BJ (cell line): Measurements from ENCODE around the gene BLTP2. TPM values are rescaled to one million over a fixed set of nuclear protein-coding genes. Genes with fewer than 3 reads are reported as not detected.

Source experiments
- CTCF ChIA-PET: fragments of 350-600 bp; formaldehyde crosslinking; extraction: SDS; loops from one replicate; lab custom pipeline; 2021; ENCODE audit warnings: antibody characterized with exemption, inconsistent platforms; lab: Yijun Ruan, JAX
- POLR2A ChIA-PET: fragments of 300-600 bp; sonication (Branson Sonifier 250); formaldehyde crosslinking; extraction: SDS; loops from one replicate; lab custom pipeline; 2021; ENCODE audit warnings: antibody characterized with exemption; lab: Charles Lee
- DNase-seq: peaks from one replicate; pipeline ENCODE4 v3.0.0-alpha.2; 2011; ENCODE audit warnings: low read depth
- H3K27me3 ChIP-seq: 2 replicates; pipeline ENCODE4 v1.6.0; 2011; ENCODE audit warnings: low read length; ENCODE audit not compliant: control insufficient read depth, insufficient read depth
- H3K36me3 ChIP-seq: 2 replicates; pipeline ENCODE4 v1.5.1; 2011; ENCODE audit warnings: low read length; ENCODE audit not compliant: control insufficient read depth, insufficient read depth
- H3K4me3 ChIP-seq: 2 replicates; pipeline ENCODE4 v1.5.1; 2011; ENCODE audit warnings: low read depth, mild to moderate bottlenecking, control low read depth, low read length
- polyA minus RNA-seq: library from RNA; depleted of rRNA, polyadenylated mRNA; stranded (reverse); fragments of >200 nt; gene quantifications from 2 replicates; pipeline ENCODE4 v1.2.3, GENCODE V29; 2011; rRNA and poly(A)+ RNA removed
- polyA plus RNA-seq: library from polyadenylated mRNA; depleted of rRNA; stranded (reverse); fragments of >200 nt; gene quantifications from 2 replicates; pipeline ENCODE4 v1.2.3, GENCODE V29; 2011; rRNA removed
- TF ChIP-seq, protein P1 (sequence below): IDR thresholded peaks from 2 replicates; pipeline ENCODE4 v1.5.1; 2011; ENCODE audit warnings: low read depth, mild to moderate bottlenecking, control low read depth, inconsistent platforms, low read length, moderate library complexity; ENCODE audit not compliant: insufficient read depth

The BLTP2 gene
- polyA plus RNA-seq (142 and 206 TPM in 2 replicates), polyA minus RNA-seq (270 and 439 TPM in 2 replicates)

GRCh38 chr17:28644787-28645575, at the start of gene BLTP2:
Gene BLTP2, minus strand, starts transcription at chr17:28645158. Its CDS starts 102 bp downstream, at chr17:28645056.
- Histone ChIP-seq H3K36me3 (peaks cover 15% of the 10 kb centered on the region), H3K4me3 (peak within 1 kb of the TSS; percentile 90), H3K27me3 (no peaks in the 10 kb centered on the region)
- ChIA-PET POLR2A (interaction anchor here (0.6 to 1.1 kb wide), 3 partner anchors 13 to 1989 kb away, joined by 3 to 4 read pairs (median 3); no protein-coding TSS in a partner anchor), CTCF (interaction anchor here (0.7 to 4.1 kb wide), 7 partner anchors 22 to 105 kb away, joined by 3 to 27 read pairs (median 4); partner anchors contain the start of gene TLCD1)
- DNase-seq: peak; percentile 65
- TF ChIP-seq, protein P1, sequence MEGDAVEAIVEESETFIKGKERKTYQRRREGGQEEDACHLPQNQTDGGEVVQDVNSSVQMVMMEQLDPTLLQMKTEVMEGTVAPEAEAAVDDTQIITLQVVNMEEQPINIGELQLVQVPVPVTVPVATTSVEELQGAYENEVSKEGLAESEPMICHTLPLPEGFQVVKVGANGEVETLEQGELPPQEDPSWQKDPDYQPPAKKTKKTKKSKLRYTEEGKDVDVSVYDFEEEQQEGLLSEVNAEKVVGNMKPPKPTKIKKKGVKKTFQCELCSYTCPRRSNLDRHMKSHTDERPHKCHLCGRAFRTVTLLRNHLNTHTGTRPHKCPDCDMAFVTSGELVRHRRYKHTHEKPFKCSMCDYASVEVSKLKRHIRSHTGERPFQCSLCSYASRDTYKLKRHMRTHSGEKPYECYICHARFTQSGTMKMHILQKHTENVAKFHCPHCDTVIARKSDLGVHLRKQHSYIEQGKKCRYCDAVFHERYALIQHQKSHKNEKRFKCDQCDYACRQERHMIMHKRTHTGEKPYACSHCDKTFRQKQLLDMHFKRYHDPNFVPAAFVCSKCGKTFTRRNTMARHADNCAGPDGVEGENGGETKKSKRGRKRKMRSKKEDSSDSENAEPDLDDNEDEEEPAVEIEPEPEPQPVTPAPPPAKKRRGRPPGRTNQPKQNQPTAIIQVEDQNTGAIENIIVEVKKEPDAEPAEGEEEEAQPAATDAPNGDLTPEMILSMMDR: no peak

DNA sequence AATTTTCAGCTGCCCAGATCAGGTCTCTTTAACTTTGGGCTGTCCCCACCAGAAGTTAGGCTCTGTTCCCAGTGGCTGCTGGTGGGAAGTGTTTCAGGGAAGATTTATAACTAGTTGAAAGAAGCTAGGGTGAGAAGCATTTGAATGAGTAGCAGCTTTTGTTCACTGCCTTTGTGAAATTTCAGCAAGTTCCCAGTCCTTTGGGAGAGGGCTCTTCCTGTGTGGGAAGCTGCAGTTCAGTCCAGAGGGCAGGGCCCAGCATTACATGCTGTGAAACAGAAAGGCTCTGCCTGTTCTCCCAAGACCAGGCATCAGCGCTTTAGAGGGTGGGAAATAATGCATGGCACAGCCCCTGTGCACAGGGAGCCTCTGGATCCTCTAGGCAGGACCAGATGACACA, 48.9 kb upstream of the BLTP2 start:
- POLR2A ChIA-PET: no interaction called here
- CTCF ChIA-PET: interaction anchor here (1.3 kb wide), 1 partner anchor 16 kb away, joined by 4 read pairs; no protein-coding TSS in a partner anchor
- TF ChIP-seq, protein P1: no peak

DNA sequence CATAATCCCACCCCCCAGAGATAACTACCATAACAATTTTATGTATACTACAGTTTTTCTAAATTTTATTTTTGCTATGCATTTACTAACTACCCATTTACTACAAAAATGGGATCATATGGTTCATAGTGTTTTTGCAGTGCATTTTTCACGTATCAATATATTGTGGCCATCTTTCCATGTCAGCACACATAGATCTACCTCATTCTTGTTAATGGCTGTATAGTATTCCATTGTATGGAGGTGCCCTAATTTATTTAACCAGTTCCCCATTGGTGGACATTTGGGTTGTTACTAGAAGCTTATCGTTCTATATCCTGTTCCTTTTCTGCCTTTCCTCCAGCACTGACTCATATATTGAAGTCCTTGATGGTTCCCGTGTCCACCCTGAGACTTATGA, 44.1 kb upstream of the BLTP2 start:
- CTCF ChIA-PET: no interaction called here
- H3K36me3 ChIP-seq: peaks cover 58% of the 10 kb centered on the region

More for the DNA sequence above, 48.9 kb upstream of the BLTP2 start:
- no peaks in the 10 kb centered on the region for H3K27me3 ChIP-seq
- no peak overlapping the region for H3K4me3 ChIP-seq
- peaks cover 55% of the 10 kb centered on the region for H3K36me3 ChIP-seq
- no peak for DNase-seq

DNA sequence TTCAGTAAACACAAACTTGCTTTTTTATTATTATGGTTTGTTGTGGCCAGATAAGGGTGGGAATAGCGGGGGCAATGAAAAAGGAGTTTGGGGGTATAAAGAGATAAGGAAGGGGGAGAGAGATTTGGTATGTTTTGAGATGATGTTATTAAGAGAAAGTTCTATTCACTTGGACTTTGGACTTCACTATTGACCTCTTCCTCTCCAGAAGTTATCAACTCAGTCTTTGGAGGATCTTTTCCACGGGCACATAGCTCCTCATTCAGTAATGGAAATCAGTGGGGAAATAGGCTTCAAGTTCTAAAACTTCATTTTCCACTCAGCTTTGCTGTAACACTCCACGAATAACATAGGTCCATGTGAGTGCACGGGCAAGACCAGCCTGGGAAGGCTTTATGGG, 43.5 kb upstream of the BLTP2 start:
- TF ChIP-seq, protein P1: no peak
- ChIA-PET CTCF (no interaction called here), POLR2A (no interaction called here)
- peaks cover 53% of the 10 kb centered on the region for H3K36me3 ChIP-seq
- H3K4me3 ChIP-seq: no peak overlapping the region
- no peak for DNase-seq
- no peaks in the 10 kb centered on the region for H3K27me3 ChIP-seq

More for the DNA sequence above, 44.1 kb upstream of the BLTP2 start:
- no peaks in the 10 kb centered on the region for H3K27me3 ChIP-seq
- H3K4me3 ChIP-seq: no peak overlapping the region
- DNase-seq: no peak
- POLR2A ChIA-PET: no interaction called here
- TF ChIP-seq, protein P1: no peak

- CTCF ChIA-PET: interaction anchor here (0.8 kb wide), 1 partner anchor 24 kb away, joined by 3 read pairs; the partner anchor contains the start of genes SDF2 and SUPT6H
- no peaks in the 10 kb centered on the region for H3K27me3 ChIP-seq
- peaks cover 63% of the 10 kb centered on the region for H3K36me3 ChIP-seq
- TF ChIP-seq, protein P1: no peak
- no peak for DNase-seq
- POLR2A ChIA-PET: no interaction called here
- H3K4me3 ChIP-seq: no peak overlapping the region
Measured at GRCh38 chr17:28686296-28686695, 41.3 kb upstream of the BLTP2 start.
